ENCODE measurements around the gene KCNG1.

KCNG1 gene

GRCh38 chr20:51013577-51014330 lies 9.2 kb downstream of the KCNG1 start:
- Histone ChIP-seq H3K9me3 (ENCODE audit: control insufficient read depth, low read length) (no peaks in the 10 kb centered on the region), H3K4me1 (ENCODE audit: control insufficient read depth, insufficient read depth, low read length) (peaks cover 21% of the 10 kb centered on the region), H3K4me3 (ENCODE audit: insufficient read depth, low read depth, low read length) (no peak overlapping the region), H3K36me3 (ENCODE audit: control insufficient read depth, insufficient read depth, low read length) (no peaks in the 10 kb centered on the region), H3K27ac (ENCODE audit: insufficient read depth, low read depth, low read length, poor library complexity, severe bottlenecking) (no peak overlapping the region), H3K27me3 (ENCODE audit: control insufficient read depth, insufficient read depth, low read length, poor library complexity, severe bottlenecking) (no peaks in the 10 kb centered on the region)
- WGBS, 2 experiments: 72 to 77% methylated on average over 8 of the region's 8 CpGs

- Histone ChIP-seq H3K4me1 (ENCODE audit: control insufficient read depth, insufficient read depth, low read length) (peaks cover 16% of the 10 kb centered on the region), H3K27me3 (ENCODE audit: control insufficient read depth, insufficient read depth, low read length, poor library complexity, severe bottlenecking) (no peaks in the 10 kb centered on the region), H3K36me3 (ENCODE audit: control insufficient read depth, insufficient read depth, low read length) (no peaks in the 10 kb centered on the region), H3K27ac (ENCODE audit: insufficient read depth, low read depth, low read length, poor library complexity, severe bottlenecking) (no peak overlapping the region), H3K9me3 (ENCODE audit: control insufficient read depth, low read length) (no peaks in the 10 kb centered on the region), H3K4me3 (ENCODE audit: insufficient read depth, low read depth, low read length) (no peak overlapping the region)
- WGBS, 2 experiments: 95 to 96% methylated on average over 3 of the region's 3 CpGs
These were observed 10.6 kb downstream of the KCNG1 start for GRCh38 chr20:51012357-51012756.

- no peaks in the 10 kb centered on the region for H3K9me3 ChIP-seq (ENCODE audit: control insufficient read depth, low read length)
- peaks cover 16% of the 10 kb centered on the region for H3K4me1 ChIP-seq (ENCODE audit: control insufficient read depth, insufficient read depth, low read length)
- H3K36me3 ChIP-seq (ENCODE audit: control insufficient read depth, insufficient read depth, low read length): no peaks in the 10 kb centered on the region
- 93 to 96% methylated on average over 4 of the region's 4 CpGs for WGBS, 2 experiments
- no peak overlapping the region for H3K27ac ChIP-seq (ENCODE audit: insufficient read depth, low read depth, low read length, poor library complexity, severe bottlenecking)
- H3K4me3 ChIP-seq (ENCODE audit: insufficient read depth, low read depth, low read length): no peak overlapping the region
- no peaks in the 10 kb centered on the region for H3K27me3 ChIP-seq (ENCODE audit: control insufficient read depth, insufficient read depth, low read length, poor library complexity, severe bottlenecking)
These were observed 11.4 kb downstream of the KCNG1 start for GRCh38 chr20:51011479-51011878.

- Histone ChIP-seq H3K9me3 (ENCODE audit: control insufficient read depth, low read length) (no peaks in the 10 kb centered on the region), H3K27me3 (ENCODE audit: control insufficient read depth, insufficient read depth, low read length, poor library complexity, severe bottlenecking) (no peaks in the 10 kb centered on the region), H3K4me1 (ENCODE audit: control insufficient read depth, insufficient read depth, low read length) (peaks cover 16% of the 10 kb centered on the region), H3K4me3 (ENCODE audit: insufficient read depth, low read depth, low read length) (no peak overlapping the region), H3K27ac (ENCODE audit: insufficient read depth, low read depth, low read length, poor library complexity, severe bottlenecking) (no peak overlapping the region), H3K36me3 (ENCODE audit: control insufficient read depth, insufficient read depth, low read length) (no peaks in the 10 kb centered on the region)
- 90 to 96% methylated on average over 2 to 3 of the region's 3 CpGs for WGBS, 2 experiments
These were observed 12.0 kb downstream of the KCNG1 start for GRCh38 chr20:51010932-51011331.

GRCh38 chr20:51010043-51010365 lies 12.9 kb downstream of the KCNG1 start:
- Histone ChIP-seq H3K36me3 (ENCODE audit: control insufficient read depth, insufficient read depth, low read length) (no peaks in the 10 kb centered on the region), H3K27me3 (ENCODE audit: control insufficient read depth, insufficient read depth, low read length, poor library complexity, severe bottlenecking) (no peaks in the 10 kb centered on the region), H3K4me3 (ENCODE audit: insufficient read depth, low read depth, low read length) (no peak overlapping the region), H3K4me1 (ENCODE audit: control insufficient read depth, insufficient read depth, low read length) (peaks cover 15% of the 10 kb centered on the region), H3K9me3 (ENCODE audit: control insufficient read depth, low read length) (no peaks in the 10 kb centered on the region), H3K27ac (ENCODE audit: insufficient read depth, low read depth, low read length, poor library complexity, severe bottlenecking) (no peak overlapping the region)
- 96% methylated on average over 33 of the region's 33 CpGs for WGBS, 2 experiments

GRCh38 chr20:51009303-51010042 lies 13.4 kb downstream of the KCNG1 start:
- H3K27me3 ChIP-seq (ENCODE audit: control insufficient read depth, insufficient read depth, low read length, poor library complexity, severe bottlenecking): no peaks in the 10 kb centered on the region
- H3K9me3 ChIP-seq (ENCODE audit: control insufficient read depth, low read length): no peaks in the 10 kb centered on the region
- H3K36me3 ChIP-seq (ENCODE audit: control insufficient read depth, insufficient read depth, low read length): no peaks in the 10 kb centered on the region
- WGBS, 2 experiments: 96% methylated on average over 58 of the region's 58 CpGs
- H3K4me1 ChIP-seq (ENCODE audit: control insufficient read depth, insufficient read depth, low read length): peaks cover 11% of the 10 kb centered on the region
- H3K27ac ChIP-seq (ENCODE audit: insufficient read depth, low read depth, low read length, poor library complexity, severe bottlenecking): no peak overlapping the region
- no peak overlapping the region for H3K4me3 ChIP-seq (ENCODE audit: insufficient read depth, low read depth, low read length)

GRCh38 chr20:51008718-51009117 lies 14.2 kb downstream of the KCNG1 start:
- WGBS, 2 experiments: 92 to 93% methylated on average over 5 of the region's 5 CpGs
- Histone ChIP-seq H3K36me3 (ENCODE audit: control insufficient read depth, insufficient read depth, low read length) (no peaks in the 10 kb centered on the region), H3K9me3 (ENCODE audit: control insufficient read depth, low read length) (no peaks in the 10 kb centered on the region)

GRCh38 chr20:51005214-51005613 lies 17.7 kb downstream of the KCNG1 start:
- Histone ChIP-seq H3K27ac (ENCODE audit: insufficient read depth, low read depth, low read length, poor library complexity, severe bottlenecking) (no peak overlapping the region), H3K9me3 (ENCODE audit: control insufficient read depth, low read length) (no peaks in the 10 kb centered on the region), H3K4me3 (ENCODE audit: insufficient read depth, low read depth, low read length) (no peak overlapping the region), H3K36me3 (ENCODE audit: control insufficient read depth, insufficient read depth, low read length) (no peaks in the 10 kb centered on the region), H3K4me1 (ENCODE audit: control insufficient read depth, insufficient read depth, low read length) (peaks cover 10% of the 10 kb centered on the region), H3K27me3 (ENCODE audit: control insufficient read depth, insufficient read depth, low read length, poor library complexity, severe bottlenecking) (no peaks in the 10 kb centered on the region)
- WGBS, 2 experiments: 95 to 96% methylated on average over 7 of the region's 7 CpGs

More at GRCh38 chr20:51008718-51009117, 14.2 kb downstream of the KCNG1 start:
- Histone ChIP-seq H3K27ac (ENCODE audit: insufficient read depth, low read depth, low read length, poor library complexity, severe bottlenecking) (no peak overlapping the region), H3K27me3 (ENCODE audit: control insufficient read depth, insufficient read depth, low read length, poor library complexity, severe bottlenecking) (no peaks in the 10 kb centered on the region), H3K4me3 (ENCODE audit: insufficient read depth, low read depth, low read length) (no peak overlapping the region), H3K4me1 (ENCODE audit: control insufficient read depth, insufficient read depth, low read length) (peaks cover 11% of the 10 kb centered on the region)

GRCh38 chr20:51004781-51005180 lies 18.1 kb downstream of the KCNG1 start:
- Histone ChIP-seq H3K4me3 (ENCODE audit: insufficient read depth, low read depth, low read length) (no peak overlapping the region), H3K36me3 (ENCODE audit: control insufficient read depth, insufficient read depth, low read length) (no peaks in the 10 kb centered on the region), H3K27ac (ENCODE audit: insufficient read depth, low read depth, low read length, poor library complexity, severe bottlenecking) (no peak overlapping the region), H3K27me3 (ENCODE audit: control insufficient read depth, insufficient read depth, low read length, poor library complexity, severe bottlenecking) (no peaks in the 10 kb centered on the region), H3K9me3 (ENCODE audit: control insufficient read depth, low read length) (no peaks in the 10 kb centered on the region), H3K4me1 (ENCODE audit: control insufficient read depth, insufficient read depth, low read length) (peaks cover 10% of the 10 kb centered on the region)
- WGBS, 2 experiments: 94 to 95% methylated on average over 9 of the region's 9 CpGs

GRCh38 chr20:51004305-51004727 lies 18.6 kb downstream of the KCNG1 start:
- Histone ChIP-seq H3K9me3 (ENCODE audit: control insufficient read depth, low read length) (no peaks in the 10 kb centered on the region), H3K4me1 (ENCODE audit: control insufficient read depth, insufficient read depth, low read length) (peaks cover 10% of the 10 kb centered on the region), H3K4me3 (ENCODE audit: insufficient read depth, low read depth, low read length) (no peak overlapping the region), H3K27me3 (ENCODE audit: control insufficient read depth, insufficient read depth, low read length, poor library complexity, severe bottlenecking) (no peaks in the 10 kb centered on the region), H3K27ac (ENCODE audit: insufficient read depth, low read depth, low read length, poor library complexity, severe bottlenecking) (no peak overlapping the region), H3K36me3 (ENCODE audit: control insufficient read depth, insufficient read depth, low read length) (no peaks in the 10 kb centered on the region)
- 96% methylated on average over 44 of the region's 44 CpGs for WGBS, 2 experiments
